Neural cell (in vitro differentiated cells): Measurements from ENCODE around the gene PLA2G2C.

Experiments
- EP300 ChIP-seq: fragments of 450-650 bp; conservative IDR thresholded peaks from 2 replicates; pipeline ENCODE4 v1.6.1; 2014; ENCODE audit warnings: antibody characterized with exemption, mild to moderate bottlenecking, moderate library complexity; ENCODE audit not compliant: poor library complexity, severe bottlenecking
- MXI1 ChIP-seq: fragments of 450-650 bp; conservative IDR thresholded peaks from 2 replicates; pipeline ENCODE4 v1.6.1; 2014; ENCODE audit warnings: antibody characterized with exemption, mild to moderate bottlenecking; ENCODE audit not compliant: poor library complexity, severe bottlenecking
- SMC3 ChIP-seq: fragments of 450-650 bp; conservative IDR thresholded peaks from 2 replicates; pipeline ENCODE4 v1.6.1; 2014; ENCODE audit warnings: antibody characterized with exemption, mild to moderate bottlenecking, moderate library complexity; ENCODE audit not compliant: poor library complexity
- TF ChIP-seq, protein P1 (sequence below): fragments of 450-650 bp; IDR thresholded peaks from 2 replicates; pipeline ENCODE4 v1.5.1; 2014; ENCODE audit warnings: antibody characterized with exemption, mild to moderate bottlenecking, moderate library complexity; ENCODE audit not compliant: poor library complexity, severe bottlenecking
- TF ChIP-seq, protein P2 (sequence below): IDR thresholded peaks from 2 replicates; pipeline ENCODE4 v1.6.1; 2012; ENCODE audit warnings: borderline replicate concordance

DNA sequence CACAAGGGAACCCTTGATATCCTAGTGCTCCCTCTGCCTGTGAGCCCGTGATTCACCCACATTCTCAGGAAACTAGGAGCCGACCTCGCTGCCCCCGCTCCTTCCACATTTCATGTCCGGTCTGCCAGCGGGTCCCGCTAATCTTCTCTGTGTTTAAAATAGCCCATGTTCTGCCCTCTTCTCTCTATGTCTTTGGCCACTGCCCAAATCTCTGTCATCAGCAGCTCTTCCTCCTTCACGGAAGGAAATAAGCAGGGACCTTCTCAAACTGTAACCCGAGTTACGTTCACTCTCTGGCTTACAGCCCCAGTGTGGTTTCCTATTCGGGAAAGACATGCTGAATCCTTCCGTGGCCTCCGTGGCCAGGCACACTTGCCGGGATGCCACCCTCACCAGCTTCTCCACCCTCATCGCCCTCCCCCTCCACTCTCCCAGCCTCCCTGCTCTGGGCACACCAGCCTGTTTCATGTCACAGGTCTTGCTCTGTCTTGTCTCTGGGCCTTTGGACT is 21.6 kb downstream of the PLA2G2C start:
- no peak for TF ChIP-seq EP300
- TF ChIP-seq, protein P1, sequence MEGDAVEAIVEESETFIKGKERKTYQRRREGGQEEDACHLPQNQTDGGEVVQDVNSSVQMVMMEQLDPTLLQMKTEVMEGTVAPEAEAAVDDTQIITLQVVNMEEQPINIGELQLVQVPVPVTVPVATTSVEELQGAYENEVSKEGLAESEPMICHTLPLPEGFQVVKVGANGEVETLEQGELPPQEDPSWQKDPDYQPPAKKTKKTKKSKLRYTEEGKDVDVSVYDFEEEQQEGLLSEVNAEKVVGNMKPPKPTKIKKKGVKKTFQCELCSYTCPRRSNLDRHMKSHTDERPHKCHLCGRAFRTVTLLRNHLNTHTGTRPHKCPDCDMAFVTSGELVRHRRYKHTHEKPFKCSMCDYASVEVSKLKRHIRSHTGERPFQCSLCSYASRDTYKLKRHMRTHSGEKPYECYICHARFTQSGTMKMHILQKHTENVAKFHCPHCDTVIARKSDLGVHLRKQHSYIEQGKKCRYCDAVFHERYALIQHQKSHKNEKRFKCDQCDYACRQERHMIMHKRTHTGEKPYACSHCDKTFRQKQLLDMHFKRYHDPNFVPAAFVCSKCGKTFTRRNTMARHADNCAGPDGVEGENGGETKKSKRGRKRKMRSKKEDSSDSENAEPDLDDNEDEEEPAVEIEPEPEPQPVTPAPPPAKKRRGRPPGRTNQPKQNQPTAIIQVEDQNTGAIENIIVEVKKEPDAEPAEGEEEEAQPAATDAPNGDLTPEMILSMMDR: no peak
- TF ChIP-seq, protein P2, sequence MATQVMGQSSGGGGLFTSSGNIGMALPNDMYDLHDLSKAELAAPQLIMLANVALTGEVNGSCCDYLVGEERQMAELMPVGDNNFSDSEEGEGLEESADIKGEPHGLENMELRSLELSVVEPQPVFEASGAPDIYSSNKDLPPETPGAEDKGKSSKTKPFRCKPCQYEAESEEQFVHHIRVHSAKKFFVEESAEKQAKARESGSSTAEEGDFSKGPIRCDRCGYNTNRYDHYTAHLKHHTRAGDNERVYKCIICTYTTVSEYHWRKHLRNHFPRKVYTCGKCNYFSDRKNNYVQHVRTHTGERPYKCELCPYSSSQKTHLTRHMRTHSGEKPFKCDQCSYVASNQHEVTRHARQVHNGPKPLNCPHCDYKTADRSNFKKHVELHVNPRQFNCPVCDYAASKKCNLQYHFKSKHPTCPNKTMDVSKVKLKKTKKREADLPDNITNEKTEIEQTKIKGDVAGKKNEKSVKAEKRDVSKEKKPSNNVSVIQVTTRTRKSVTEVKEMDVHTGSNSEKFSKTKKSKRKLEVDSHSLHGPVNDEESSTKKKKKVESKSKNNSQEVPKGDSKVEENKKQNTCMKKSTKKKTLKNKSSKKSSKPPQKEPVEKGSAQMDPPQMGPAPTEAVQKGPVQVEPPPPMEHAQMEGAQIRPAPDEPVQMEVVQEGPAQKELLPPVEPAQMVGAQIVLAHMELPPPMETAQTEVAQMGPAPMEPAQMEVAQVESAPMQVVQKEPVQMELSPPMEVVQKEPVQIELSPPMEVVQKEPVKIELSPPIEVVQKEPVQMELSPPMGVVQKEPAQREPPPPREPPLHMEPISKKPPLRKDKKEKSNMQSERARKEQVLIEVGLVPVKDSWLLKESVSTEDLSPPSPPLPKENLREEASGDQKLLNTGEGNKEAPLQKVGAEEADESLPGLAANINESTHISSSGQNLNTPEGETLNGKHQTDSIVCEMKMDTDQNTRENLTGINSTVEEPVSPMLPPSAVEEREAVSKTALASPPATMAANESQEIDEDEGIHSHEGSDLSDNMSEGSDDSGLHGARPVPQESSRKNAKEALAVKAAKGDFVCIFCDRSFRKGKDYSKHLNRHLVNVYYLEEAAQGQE: no peak
- no peak for TF ChIP-seq MXI1
- TF ChIP-seq SMC3: no peak
